Testis (tissue), 2 donors: Measurements from ENCODE around the gene CORO7.

Experiments
- CTCF ChIP-seq, 3 experiments: fragments of 450-650 bp in 2 of 3; fragments of 200-600 bp in 1 of 3; sonication (generic) in 1 of 3; IDR thresholded peaks; one replicate each; pipeline ENCODE4 v1.5.1; 2016 to 2019; ENCODE audit warnings: antibody characterized with exemption in 3 of 3, mild to moderate bottlenecking in 2 of 3, moderate library complexity in 1 of 3
- POLR2A ChIP-seq: fragments of 450-650 bp; IDR thresholded peaks from one replicate; pipeline ENCODE4 v1.6.1; 2017; ENCODE audit warnings: antibody characterized with exemption, mild to moderate bottlenecking, moderate library complexity

GRCh38 chr16:4316108-4316863 lies 100.1 kb downstream of the CORO7 start:
- TF ChIP-seq CTCF (IDR thresholded peaks at IDR 0.05) (no peak), POLR2A (no peak)
